Nephron (organoid): ENCODE results near the gene TLN1.

Experiments
- H3K27ac Mint-ChIP-seq, 3 experiments: 2 replicates each; pipeline ENCODE4 v1.8.0; 2020; ENCODE audit warnings: mixed read lengths in 3 of 3, mild to moderate bottlenecking in 2 of 3, moderate library complexity in 1 of 3
- H3K27me3 Mint-ChIP-seq: 2 replicates; pipeline ENCODE4 v1.8.0; 2021; ENCODE audit warnings: low read depth, mild to moderate bottlenecking, moderate library complexity, mixed read lengths
- H3K36me3 Mint-ChIP-seq: 2 replicates; pipeline ENCODE4 v1.8.0; 2020; ENCODE audit warnings: low read depth, mixed read lengths
- H3K4me1 Mint-ChIP-seq: 2 replicates; pipeline ENCODE4 v1.8.0; 2020; ENCODE audit warnings: mixed read lengths
- H3K4me3 Mint-ChIP-seq, 3 experiments: 2 replicates each; pipeline ENCODE4 v1.8.0; 2020; ENCODE audit warnings: mild to moderate bottlenecking in 3 of 3, mixed read lengths in 3 of 3, moderate library complexity in 2 of 3
- H3K9me3 Mint-ChIP-seq: 2 replicates; pipeline ENCODE4 v1.8.0; 2020; ENCODE audit warnings: mixed read lengths
- CTCF ChIP-seq, 3 experiments: fragments of 200-600 bp; sonication (generic); IDR thresholded peaks; one replicate each; pipeline ENCODE4 v1.5.0; 2021; ENCODE audit warnings: antibody characterized with exemption in 3 of 3; ENCODE audit not compliant: unreplicated experiment in 3 of 3

The TLN1 gene, protein sequence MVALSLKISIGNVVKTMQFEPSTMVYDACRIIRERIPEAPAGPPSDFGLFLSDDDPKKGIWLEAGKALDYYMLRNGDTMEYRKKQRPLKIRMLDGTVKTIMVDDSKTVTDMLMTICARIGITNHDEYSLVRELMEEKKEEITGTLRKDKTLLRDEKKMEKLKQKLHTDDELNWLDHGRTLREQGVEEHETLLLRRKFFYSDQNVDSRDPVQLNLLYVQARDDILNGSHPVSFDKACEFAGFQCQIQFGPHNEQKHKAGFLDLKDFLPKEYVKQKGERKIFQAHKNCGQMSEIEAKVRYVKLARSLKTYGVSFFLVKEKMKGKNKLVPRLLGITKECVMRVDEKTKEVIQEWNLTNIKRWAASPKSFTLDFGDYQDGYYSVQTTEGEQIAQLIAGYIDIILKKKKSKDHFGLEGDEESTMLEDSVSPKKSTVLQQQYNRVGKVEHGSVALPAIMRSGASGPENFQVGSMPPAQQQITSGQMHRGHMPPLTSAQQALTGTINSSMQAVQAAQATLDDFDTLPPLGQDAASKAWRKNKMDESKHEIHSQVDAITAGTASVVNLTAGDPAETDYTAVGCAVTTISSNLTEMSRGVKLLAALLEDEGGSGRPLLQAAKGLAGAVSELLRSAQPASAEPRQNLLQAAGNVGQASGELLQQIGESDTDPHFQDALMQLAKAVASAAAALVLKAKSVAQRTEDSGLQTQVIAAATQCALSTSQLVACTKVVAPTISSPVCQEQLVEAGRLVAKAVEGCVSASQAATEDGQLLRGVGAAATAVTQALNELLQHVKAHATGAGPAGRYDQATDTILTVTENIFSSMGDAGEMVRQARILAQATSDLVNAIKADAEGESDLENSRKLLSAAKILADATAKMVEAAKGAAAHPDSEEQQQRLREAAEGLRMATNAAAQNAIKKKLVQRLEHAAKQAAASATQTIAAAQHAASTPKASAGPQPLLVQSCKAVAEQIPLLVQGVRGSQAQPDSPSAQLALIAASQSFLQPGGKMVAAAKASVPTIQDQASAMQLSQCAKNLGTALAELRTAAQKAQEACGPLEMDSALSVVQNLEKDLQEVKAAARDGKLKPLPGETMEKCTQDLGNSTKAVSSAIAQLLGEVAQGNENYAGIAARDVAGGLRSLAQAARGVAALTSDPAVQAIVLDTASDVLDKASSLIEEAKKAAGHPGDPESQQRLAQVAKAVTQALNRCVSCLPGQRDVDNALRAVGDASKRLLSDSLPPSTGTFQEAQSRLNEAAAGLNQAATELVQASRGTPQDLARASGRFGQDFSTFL (N-terminal part only)

DNA sequence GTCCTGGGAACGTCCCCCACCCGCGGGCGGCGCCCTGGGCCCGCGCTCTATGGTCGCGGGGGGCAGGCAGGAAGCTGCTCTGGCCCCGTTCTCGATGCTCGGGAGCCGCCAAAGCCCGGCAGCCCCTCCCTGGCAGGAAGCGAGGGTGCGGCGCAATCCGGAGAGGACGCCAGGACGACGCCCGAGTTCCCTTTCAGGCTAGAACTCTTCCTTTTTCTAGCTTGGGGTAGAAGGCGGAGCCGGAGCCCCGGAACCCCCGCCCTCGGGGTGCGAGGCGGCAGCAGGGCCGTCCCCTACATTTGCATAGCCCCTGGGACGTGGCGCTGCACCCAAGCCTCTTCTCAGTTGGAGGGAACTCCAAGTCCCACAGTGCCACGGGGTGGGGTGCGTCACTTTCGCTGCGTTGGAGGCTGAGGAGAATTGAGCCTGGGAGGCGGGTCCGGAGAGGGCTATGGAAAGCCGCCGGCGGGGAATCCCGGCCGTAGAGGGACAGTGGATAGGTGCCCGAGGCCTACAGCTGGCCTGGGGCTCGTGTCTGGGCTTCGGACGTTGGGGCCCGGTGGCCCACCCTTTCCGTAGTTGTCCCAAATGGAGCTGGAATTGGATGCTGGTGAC lies at the start of gene TLN1, which contains the start of gene CREB3:
TSS of gene TLN1 (minus strand) at position 11 of the 615 bp plus-strand sequence. CDS start 6,501 bp downstream, outside the sequence.
TSS of gene CREB3 (plus strand) at position 482 of the 615 bp plus-strand sequence. CDS start at position 589, 107 bp downstream.
- Mint-ChIP-seq H3K9me3 (no peaks in the 10 kb centered on the region), H3K4me1 (peaks cover 8% of the 10 kb centered on the region), H3K4me3 (peak within 1 kb of the TSS in 1 of 3 experiments; percentile 94), H3K36me3 (peaks cover 23% of the 10 kb centered on the region), H3K27ac (peak within 1 kb of the TSS in 1 of 3 experiments; percentile 87), H3K27me3 (no peaks in the 10 kb centered on the region)
- no peak for TF ChIP-seq CTCF (IDR thresholded peaks at IDR 0.05; ENCODE audit: unreplicated experiment in 3 of 3)

GRCh38 chr9:35781066-35781465 lies 49.1 kb upstream of the TLN1 start:
- peaks cover 2% of the 10 kb centered on the region for H3K4me1 Mint-ChIP-seq
- H3K27me3 Mint-ChIP-seq: peaks cover 10% of the 10 kb centered on the region
- no peak for TF ChIP-seq CTCF (IDR thresholded peaks at IDR 0.05; ENCODE audit: unreplicated experiment in 3 of 3)
- peaks cover 10% of the 10 kb centered on the region for H3K36me3 Mint-ChIP-seq
- H3K27ac Mint-ChIP-seq: no peak overlapping the region
- no peak overlapping the region for H3K4me3 Mint-ChIP-seq
- no peaks in the 10 kb centered on the region for H3K9me3 Mint-ChIP-seq

DNA sequence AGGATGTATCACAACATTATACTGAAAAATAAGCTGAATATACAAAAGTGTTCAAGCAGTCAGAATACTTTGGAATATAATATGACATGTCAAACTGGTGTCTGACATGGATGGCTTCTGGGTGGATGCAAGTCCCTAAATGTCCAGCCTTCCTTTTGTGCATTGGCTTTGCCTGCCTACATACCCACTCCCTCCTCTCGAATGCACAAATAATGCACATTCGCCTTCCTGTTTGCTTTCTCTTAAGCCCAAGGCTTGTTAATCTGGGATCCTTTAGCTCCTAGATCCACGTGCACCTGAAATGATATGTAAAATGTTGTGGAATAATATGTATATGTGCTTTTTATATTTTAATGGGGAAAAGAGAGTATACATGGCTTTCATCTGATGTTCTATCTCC lies 46.5 kb upstream of the TLN1 start:
- Mint-ChIP-seq H3K27ac (no peak overlapping the region), H3K27me3 (peaks cover 10% of the 10 kb centered on the region), H3K9me3 (no peaks in the 10 kb centered on the region), H3K36me3 (peaks cover 4% of the 10 kb centered on the region), H3K4me3 (no peak overlapping the region), H3K4me1 (peaks cover 16% of the 10 kb centered on the region)
- no peak for TF ChIP-seq CTCF (IDR thresholded peaks at IDR 0.05; ENCODE audit: unreplicated experiment in 3 of 3)

DNA sequence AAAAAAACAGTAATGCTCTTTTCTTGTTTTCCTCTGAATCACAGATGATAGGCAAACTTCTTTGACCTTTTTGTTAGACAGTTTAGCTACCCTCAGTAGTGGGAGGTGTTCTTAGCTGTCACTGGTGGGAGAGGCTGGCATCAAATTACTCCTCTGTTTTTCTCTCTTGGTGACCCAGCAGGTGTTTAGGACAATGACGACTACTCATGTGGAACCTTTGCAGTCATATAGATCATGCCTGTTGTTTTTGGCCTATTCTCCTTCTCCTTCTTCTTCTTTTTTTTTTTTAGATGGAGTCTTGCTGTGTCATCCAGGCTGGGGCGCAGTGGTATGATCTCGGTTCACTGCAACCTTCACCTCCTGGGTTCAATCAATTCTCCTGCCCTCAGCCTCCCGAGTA lies 44.0 kb upstream of the TLN1 start:
- peak overlapping the region in 2 of 3 experiments; percentile 16 to 42 for H3K27ac Mint-ChIP-seq
- TF ChIP-seq CTCF (IDR thresholded peaks at IDR 0.05; ENCODE audit: unreplicated experiment in 3 of 3): no peak
- peaks cover 16% of the 10 kb centered on the region for H3K4me1 Mint-ChIP-seq
- peaks cover 10% of the 10 kb centered on the region for H3K27me3 Mint-ChIP-seq
- no peak overlapping the region for H3K4me3 Mint-ChIP-seq
- H3K9me3 Mint-ChIP-seq: no peaks in the 10 kb centered on the region
- no peaks in the 10 kb centered on the region for H3K36me3 Mint-ChIP-seq

DNA sequence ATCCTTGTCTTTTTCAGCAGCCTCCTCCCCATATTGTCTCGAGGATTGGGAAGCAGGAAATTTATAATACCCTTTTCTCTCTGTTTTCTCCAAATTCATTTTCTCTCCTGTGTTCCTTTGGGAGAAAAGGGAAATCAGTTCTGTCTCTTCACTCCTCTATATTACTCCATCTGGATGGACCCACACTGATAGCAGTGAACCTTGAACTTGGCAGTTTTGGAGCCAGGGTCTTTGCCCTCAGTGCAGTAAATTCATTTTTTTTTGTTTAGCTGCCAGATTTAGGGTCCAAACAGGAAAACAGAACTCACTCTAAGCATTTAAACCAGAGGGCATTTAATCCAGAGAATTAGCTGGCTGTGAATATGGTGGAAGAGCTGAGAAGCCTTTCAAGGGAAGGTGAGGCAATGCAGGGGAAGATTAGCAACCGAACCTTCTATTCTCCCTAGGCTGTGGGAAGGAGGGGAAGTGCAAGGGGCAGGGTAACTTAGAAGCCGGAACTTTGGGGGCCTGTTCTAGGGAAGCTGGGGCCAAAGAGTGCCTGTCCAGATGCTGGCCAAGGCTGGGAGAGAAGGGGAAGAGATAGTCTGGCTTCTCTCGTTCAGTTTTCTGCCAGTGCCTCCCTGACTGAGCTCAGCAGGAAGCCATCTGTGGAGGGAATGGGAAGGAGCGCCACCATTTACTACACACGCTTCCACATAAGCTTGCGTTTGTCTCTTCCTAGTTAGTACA lies 43.1 kb upstream of the TLN1 start:
- Mint-ChIP-seq H3K9me3 (no peaks in the 10 kb centered on the region), H3K27me3 (peaks cover 4% of the 10 kb centered on the region), H3K4me1 (peaks cover 16% of the 10 kb centered on the region), H3K4me3 (no peak overlapping the region), H3K36me3 (no peaks in the 10 kb centered on the region), H3K27ac (peak overlapping the region; percentile 71 to 74 (median 74))
- TF ChIP-seq CTCF (IDR thresholded peaks at IDR 0.05; ENCODE audit: unreplicated experiment in 3 of 3): no peak
